Prostate gland (tissue), 2 donors: Measurements from ENCODE around the gene LDB3. TPM values are rescaled to one million over a fixed set of nuclear protein-coding genes. Genes with fewer than 3 reads are reported as not detected.

Experiments used
- DNase-seq: peaks from one replicate; pipeline ENCODE4 v3.0.0-alpha.2; 2019; ENCODE audit warnings: low spot score
- H3K27ac ChIP-seq, 2 donors: fragments of 200-600 bp; sonication (generic); 2 replicates each; pipeline ENCODE4 v1.5.1; 2017 to 2019
- H3K27me3 ChIP-seq: fragments of 200-600 bp; sonication (generic); replicated peaks from 2 replicates; pipeline ENCODE4 v1.5.1; 2019; ENCODE audit not compliant: insufficient read depth
- H3K36me3 ChIP-seq, 2 donors: fragments of 200-600 bp; sonication (generic); 1 replicate in 1 of 2; 2 replicates in 1 of 2; pipeline versions ENCODE4 v1.5.1 to v1.8.1; 2017 to 2019
- H3K4me1 ChIP-seq: fragments of 200-600 bp; sonication (generic); replicated peaks from 2 replicates; pipeline ENCODE4 v1.5.1; 2019
- H3K4me3 ChIP-seq, 2 donors: fragments of 200-600 bp; sonication (generic); 2 replicates each; pipeline ENCODE4 v1.5.1; 2017 to 2019
- H3K9me3 ChIP-seq: fragments of 200-600 bp; sonication (generic); 2 replicates; pipeline ENCODE4 v1.5.1; 2017
- CTCF ChIP-seq, 4 experiments: fragments of 200-600 bp in 2 of 4; fragments of 450-650 bp in 2 of 4; sonication (generic) in 2 of 4; IDR thresholded peaks; 1 replicate in 3 of 4; 2 replicates in 1 of 4; pipeline ENCODE4 v1.5.1; 2016 to 2019; ENCODE audit warnings: antibody characterized with exemption in 4 of 4, mild to moderate bottlenecking in 2 of 4, moderate library complexity in 2 of 4
- POLR2A ChIP-seq: fragments of 450-650 bp; IDR thresholded peaks from one replicate; pipeline ENCODE4 v1.6.1; 2016; ENCODE audit warnings: antibody characterized with exemption, mild to moderate bottlenecking
- POLR2AphosphoS5 ChIP-seq: sonication (generic); formaldehyde crosslinking; IDR thresholded peaks from one replicate; pipeline ENCODE4 v1.6.1; 2017; ENCODE audit warnings: antibody characterized with exemption
- WGBS: methylation state at CpG from one replicate; pipeline ENCODE4 v1.1.5; 2018; 5-methylcytosine and 5-hydroxymethylcytosine counted together
- intact Hi-C: fragments of 100-400 bp; cut with DNase I; formaldehyde crosslinking; loops from one replicate; pipeline ENCODE4 v1.14.2; 2022
- total RNA-seq, 2 donors: library from RNA; depleted of rRNA; stranded (reverse); fragments of >200 nt; gene quantifications; one replicate each; pipeline ENCODE4 v1.1.0, GENCODE V29; 2016

Gene LDB3
- total RNA-seq, 2 donors from 2014 or later, result 10.8 to 13.0 TPM

GRCh38 chr10:86663576-86664339 lies 4.6 kb upstream of the LDB3 start:
- H3K4me3 ChIP-seq, result no peak overlapping the region
- TF ChIP-seq CTCF (IDR thresholded peaks at IDR 0.05), result no peak
- no peak for TF ChIP-seq POLR2A
- no peak for TF ChIP-seq POLR2AphosphoS5
- peaks cover 5% of the 10 kb centered on the region for H3K4me1 ChIP-seq
- DNase-seq, result no peak
- H3K27me3 ChIP-seq, result no peaks in the 10 kb centered on the region
- 80% methylated on average over 7 of the region's 10 CpGs for WGBS
- no peaks in the 10 kb centered on the region for H3K9me3 ChIP-seq
- H3K36me3 ChIP-seq, result no peaks in the 10 kb centered on the region
- no peak overlapping the region for H3K27ac ChIP-seq
- intact Hi-C loops, result no loop called here

GRCh38 chr10:86664341-86665217 lies 3.7 kb upstream of the LDB3 start:
- H3K27ac ChIP-seq, result peak overlapping the region; percentile 42 to 55
- intact Hi-C loops, result no loop called here
- 72% methylated on average over 12 of the region's 13 CpGs for WGBS
- peaks cover 5% of the 10 kb centered on the region for H3K4me1 ChIP-seq
- no peak for DNase-seq
- no peaks in the 10 kb centered on the region for H3K27me3 ChIP-seq
- no peak overlapping the region for H3K4me3 ChIP-seq
- no peaks in the 10 kb centered on the region for H3K36me3 ChIP-seq
- no peaks in the 10 kb centered on the region for H3K9me3 ChIP-seq
- TF ChIP-seq CTCF (IDR thresholded peaks at IDR 0.05) (no peak), POLR2AphosphoS5 (no peak), POLR2A (no peak)

DNA sequence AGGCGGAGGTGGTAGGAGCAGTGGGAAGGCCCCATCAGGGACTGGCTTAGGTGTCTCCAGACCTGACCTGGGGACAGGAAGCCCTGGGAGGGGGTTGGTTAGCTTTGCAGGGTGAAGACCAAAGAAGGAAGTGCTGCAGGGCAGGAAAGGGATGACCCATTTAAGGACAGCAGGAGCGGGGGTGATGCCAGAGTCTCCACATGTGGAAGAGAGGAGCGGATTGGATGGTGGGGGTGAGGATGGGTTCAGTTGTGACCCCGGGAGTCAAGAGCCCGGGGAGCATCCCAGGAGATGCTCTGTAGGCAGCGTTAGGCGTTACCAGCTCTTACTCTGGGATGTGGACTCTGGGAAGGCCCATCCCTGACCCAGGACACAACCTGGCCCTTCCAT lies 3.1 kb upstream of the LDB3 start:
- Histone ChIP-seq H3K27me3 (no peaks in the 10 kb centered on the region), H3K9me3 (no peaks in the 10 kb centered on the region), H3K4me1 (peaks cover 5% of the 10 kb centered on the region), H3K4me3 (no peak overlapping the region), H3K27ac (peak overlapping the region; percentile 42 to 55), H3K36me3 (no peaks in the 10 kb centered on the region)
- TF ChIP-seq POLR2A (no peak), CTCF (IDR thresholded peaks at IDR 0.05) (no peak), POLR2AphosphoS5 (no peak)
- intact Hi-C loops, result no loop called here
- 70% methylated on average over 5 of the region's 7 CpGs for WGBS
- no peak for DNase-seq

DNA sequence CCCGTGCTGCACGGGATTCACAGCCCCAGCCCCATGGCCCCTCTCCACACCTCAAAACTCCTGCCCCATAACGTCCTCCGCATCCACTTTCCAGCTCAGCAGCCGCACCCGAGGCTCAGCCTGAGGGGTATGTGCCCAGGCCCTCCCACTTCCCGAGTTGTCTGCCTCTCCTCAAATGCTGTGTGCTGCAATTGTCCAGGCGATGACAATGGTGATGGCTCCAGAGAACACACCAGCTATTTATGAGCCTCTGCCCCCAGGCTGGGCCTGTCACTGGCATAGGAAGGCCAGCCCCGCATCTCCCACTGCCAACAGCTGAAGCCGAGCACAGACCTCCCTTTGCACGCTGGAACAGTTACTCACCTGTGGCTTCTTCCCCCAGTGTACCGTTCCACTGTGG lies 2.4 kb upstream of the LDB3 start:
- H3K9me3 ChIP-seq, result no peaks in the 10 kb centered on the region
- peak overlapping the region in 1 of 2 donors; percentile 55 for H3K27ac ChIP-seq
- H3K27me3 ChIP-seq, result no peaks in the 10 kb centered on the region
- WGBS, result 67% methylated on average over 12 of the region's 12 CpGs
- no peak overlapping the region for H3K4me3 ChIP-seq
- no peak for TF ChIP-seq POLR2AphosphoS5
- no peak for TF ChIP-seq CTCF (IDR thresholded peaks at IDR 0.05)
- no peak for TF ChIP-seq POLR2A
- H3K4me1 ChIP-seq, result peaks cover 5% of the 10 kb centered on the region
- no peaks in the 10 kb centered on the region for H3K36me3 ChIP-seq
- DNase-seq, result no peak
- intact Hi-C loops, result no loop called here
